Activated T-helper 2 cell treated with anti-CD3 and anti-CD28 coated beads, Interferon-gamma antibody, Interleukin-2, Interleukin-4, amounts not matched to agents 10 μg/mL and 5 μg/mL and 100 μg/mL, durations not matched to agents 14 hours and 24 hours and 36 hours (primary cell): ENCODE data around the gene TLCD4. TPM values are rescaled to one million over a fixed set of nuclear protein-coding genes. Genes with fewer than 3 reads are reported as not detected.

ENCODE experiments used
- DNase-seq: peaks from one replicate; pipeline ENCODE4 v3.0.0; 2021; ENCODE audit warnings: low spot score
- H3K27ac Mint-ChIP-seq: one replicate; pipeline ENCODE4 v1.8.0; 2021; ENCODE audit warnings: mixed read lengths
- H3K27me3 Mint-ChIP-seq: one replicate; pipeline ENCODE4 v1.8.0; 2021; ENCODE audit warnings: low read depth, mixed read lengths
- H3K36me3 Mint-ChIP-seq: one replicate; pipeline ENCODE4 v1.8.0; 2021; ENCODE audit warnings: low read depth, mixed read lengths
- H3K4me1 Mint-ChIP-seq: one replicate; pipeline ENCODE4 v1.8.0; 2021; ENCODE audit warnings: low read depth, mixed read lengths
- H3K4me3 Mint-ChIP-seq: one replicate; pipeline ENCODE4 v1.8.0; 2021; ENCODE audit warnings: low read depth, mild to moderate bottlenecking, moderate library complexity, mixed read lengths
- H3K9me3 Mint-ChIP-seq: one replicate; pipeline ENCODE4 v1.8.0; 2021; ENCODE audit warnings: mixed read lengths
- intact Hi-C: fragments of 100-400 bp; cut with micrococcal nuclease; formaldehyde crosslinking; loops from one replicate; pipeline ENCODE4 v1.15.1; 2023
- total RNA-seq: library from RNA; stranded (reverse); gene quantifications from 2 replicates; pipeline ENCODE4 v1.2.3, GENCODE V29; 2022

Gene TLCD4
- total RNA-seq, 1 donor from 2014 or later: not detected

GRCh38 chr1:95108792-95109191, 8.4 kb upstream of the TLCD4 start:
- peaks cover 21% of the 10 kb centered on the region for H3K27me3 Mint-ChIP-seq
- no peaks in the 10 kb centered on the region for H3K9me3 Mint-ChIP-seq
- no peaks in the 10 kb centered on the region for H3K36me3 Mint-ChIP-seq
- intact Hi-C loops: no loop called here
- H3K4me3 Mint-ChIP-seq: no peak overlapping the region
- no peak for DNase-seq
- H3K27ac Mint-ChIP-seq: no peak overlapping the region
- no peaks in the 10 kb centered on the region for H3K4me1 Mint-ChIP-seq

- no peak overlapping the region for H3K4me3 Mint-ChIP-seq
- no peaks in the 10 kb centered on the region for H3K9me3 Mint-ChIP-seq
- H3K4me1 Mint-ChIP-seq: no peaks in the 10 kb centered on the region
- H3K27ac Mint-ChIP-seq: no peak overlapping the region
- no peaks in the 10 kb centered on the region for H3K36me3 Mint-ChIP-seq
- intact Hi-C loops: no loop called here
- peaks cover 28% of the 10 kb centered on the region for H3K27me3 Mint-ChIP-seq
- DNase-seq: no peak
Observed at GRCh38 chr1:95111014-95111413, 6.1 kb upstream of the TLCD4 start.

- no peaks in the 10 kb centered on the region for H3K9me3 Mint-ChIP-seq
- H3K27ac Mint-ChIP-seq: no peak overlapping the region
- intact Hi-C loops: no loop called here
- H3K4me1 Mint-ChIP-seq: peaks cover 7% of the 10 kb centered on the region
- peaks cover 45% of the 10 kb centered on the region for H3K27me3 Mint-ChIP-seq
- no peak overlapping the region for H3K4me3 Mint-ChIP-seq
- no peaks in the 10 kb centered on the region for H3K36me3 Mint-ChIP-seq
- no peak for DNase-seq
Observed at GRCh38 chr1:95113684-95114083, 3.5 kb upstream of the TLCD4 start.

GRCh38 chr1:95115708-95116137, 1.4 kb upstream of the TLCD4 start:
- H3K36me3 Mint-ChIP-seq: no peaks in the 10 kb centered on the region
- no peak for DNase-seq
- no peaks in the 10 kb centered on the region for H3K9me3 Mint-ChIP-seq
- peaks cover 65% of the 10 kb centered on the region for H3K27me3 Mint-ChIP-seq
- no peak overlapping the region for H3K27ac Mint-ChIP-seq
- peaks cover 7% of the 10 kb centered on the region for H3K4me1 Mint-ChIP-seq
- H3K4me3 Mint-ChIP-seq: no peak overlapping the region
- intact Hi-C loops: no loop called here

DNA sequence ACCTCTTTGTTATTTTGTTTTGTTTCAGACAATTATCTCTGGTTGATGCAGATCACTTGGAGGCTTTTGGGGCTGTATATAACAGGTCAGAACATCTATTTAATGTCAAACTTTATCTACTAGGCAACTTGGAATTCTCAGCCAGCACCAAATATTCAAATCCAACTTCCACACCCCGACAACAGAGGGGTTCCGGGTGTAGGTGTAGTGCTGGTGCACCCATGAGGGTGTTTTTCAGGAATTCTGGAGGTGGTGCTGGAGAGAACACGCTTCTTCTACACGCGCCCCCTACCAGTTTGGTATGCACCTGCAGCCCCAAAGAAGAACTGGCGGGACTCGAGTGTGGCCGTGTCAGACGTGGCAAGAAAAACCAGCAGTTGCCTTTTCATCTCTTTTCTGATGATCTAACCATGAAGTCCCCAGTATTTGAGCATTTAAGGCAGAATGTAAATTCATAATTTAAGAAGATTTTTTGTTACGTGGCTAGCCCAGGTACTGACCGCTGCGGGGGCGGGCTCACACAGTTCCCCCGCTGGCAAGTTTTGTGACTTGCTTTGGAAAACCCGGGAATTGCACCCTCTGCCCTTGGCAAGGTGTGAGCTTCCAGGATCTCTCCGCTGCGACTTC, 462 bp upstream of the TLCD4 start:
- Mint-ChIP-seq H3K27ac (no peak overlapping the region), H3K9me3 (no peaks in the 10 kb centered on the region), H3K27me3 (peaks cover 63% of the 10 kb centered on the region), H3K36me3 (no peaks in the 10 kb centered on the region), H3K4me1 (peaks cover 7% of the 10 kb centered on the region), H3K4me3 (peak overlapping the region; percentile 78)
- DNase-seq: peak; percentile 10
- intact Hi-C loops: no loop called here

DNA sequence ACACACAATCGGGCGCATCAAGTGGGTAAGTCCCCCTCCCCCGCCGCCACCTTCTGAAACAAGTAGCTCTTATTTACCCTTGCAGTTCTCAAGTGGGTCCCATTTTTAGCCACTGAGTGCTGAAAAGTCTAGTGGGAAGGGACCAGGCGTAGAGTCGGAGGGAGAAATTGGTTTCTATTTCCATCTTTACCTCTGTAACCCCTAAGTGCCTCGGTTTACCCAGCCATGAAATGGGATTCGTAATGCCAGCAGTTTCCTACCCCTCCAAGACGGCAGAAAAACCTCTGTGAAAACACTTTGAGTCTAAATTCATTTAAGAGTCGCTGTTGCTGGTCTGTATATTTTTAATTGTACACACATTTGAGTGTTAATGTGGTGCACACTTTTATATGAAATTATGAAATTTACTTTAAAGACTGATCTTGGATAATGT, 928 bp downstream of the TLCD4 start:
- intact Hi-C loops: no loop called here

GRCh38 chr1:95118710-95119109, 1.6 kb downstream of the TLCD4 start:
- no peak for DNase-seq
- peaks cover 52% of the 10 kb centered on the region for H3K27me3 Mint-ChIP-seq
- H3K4me3 Mint-ChIP-seq: peak overlapping the region; percentile 26
- H3K9me3 Mint-ChIP-seq: no peaks in the 10 kb centered on the region
- H3K36me3 Mint-ChIP-seq: no peaks in the 10 kb centered on the region
- peaks cover 7% of the 10 kb centered on the region for H3K4me1 Mint-ChIP-seq
- intact Hi-C loops: no loop called here
- H3K27ac Mint-ChIP-seq: no peak overlapping the region

More for the DNA sequence above, 928 bp downstream of the TLCD4 start:
- DNase-seq: no peak
- H3K4me1 Mint-ChIP-seq: peaks cover 7% of the 10 kb centered on the region
- no peak overlapping the region for H3K27ac Mint-ChIP-seq
- H3K4me3 Mint-ChIP-seq: peak overlapping the region; percentile 74
- peaks cover 56% of the 10 kb centered on the region for H3K27me3 Mint-ChIP-seq
- no peaks in the 10 kb centered on the region for H3K36me3 Mint-ChIP-seq
- H3K9me3 Mint-ChIP-seq: no peaks in the 10 kb centered on the region

- Mint-ChIP-seq H3K27ac (no peak overlapping the region), H3K36me3 (no peaks in the 10 kb centered on the region), H3K4me3 (no peak overlapping the region), H3K9me3 (no peaks in the 10 kb centered on the region), H3K4me1 (peaks cover 7% of the 10 kb centered on the region), H3K27me3 (peaks cover 52% of the 10 kb centered on the region)
- intact Hi-C loops: no loop called here
- no peak for DNase-seq
Observed at GRCh38 chr1:95119273-95119672, 2.1 kb downstream of the TLCD4 start.

DNA sequence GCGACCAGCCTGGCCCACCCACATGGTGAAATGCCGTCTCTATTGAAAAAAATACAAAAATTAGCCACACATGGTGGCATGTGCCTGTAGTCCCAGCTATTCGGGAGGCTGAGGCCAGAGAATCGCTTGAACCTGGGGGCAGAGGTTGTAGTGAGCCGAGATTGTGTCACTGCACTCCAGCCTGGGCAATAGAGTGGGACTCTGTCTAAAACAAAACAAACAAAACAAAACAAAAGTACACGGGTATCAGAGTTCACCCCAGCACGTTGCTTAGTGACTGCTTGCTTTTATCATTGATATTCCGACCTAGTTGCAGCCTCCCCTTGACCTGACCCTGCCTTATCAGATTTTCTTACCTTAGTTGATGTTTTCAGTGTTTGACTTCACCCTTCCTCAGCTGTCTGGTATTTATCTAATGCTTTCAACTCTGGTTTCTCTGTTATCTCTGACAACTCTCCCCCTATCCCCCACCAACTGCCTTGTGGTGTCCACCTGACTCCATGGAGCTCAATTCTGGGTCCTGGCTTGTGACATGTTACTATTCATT, 5.1 kb downstream of the TLCD4 start:
- intact Hi-C loops: no loop called here
- no peak overlapping the region for H3K27ac Mint-ChIP-seq
- no peak overlapping the region for H3K4me3 Mint-ChIP-seq
- H3K9me3 Mint-ChIP-seq: no peaks in the 10 kb centered on the region
- H3K27me3 Mint-ChIP-seq: peaks cover 37% of the 10 kb centered on the region
- H3K36me3 Mint-ChIP-seq: no peaks in the 10 kb centered on the region
- DNase-seq: no peak
- peaks cover 4% of the 10 kb centered on the region for H3K4me1 Mint-ChIP-seq

DNA sequence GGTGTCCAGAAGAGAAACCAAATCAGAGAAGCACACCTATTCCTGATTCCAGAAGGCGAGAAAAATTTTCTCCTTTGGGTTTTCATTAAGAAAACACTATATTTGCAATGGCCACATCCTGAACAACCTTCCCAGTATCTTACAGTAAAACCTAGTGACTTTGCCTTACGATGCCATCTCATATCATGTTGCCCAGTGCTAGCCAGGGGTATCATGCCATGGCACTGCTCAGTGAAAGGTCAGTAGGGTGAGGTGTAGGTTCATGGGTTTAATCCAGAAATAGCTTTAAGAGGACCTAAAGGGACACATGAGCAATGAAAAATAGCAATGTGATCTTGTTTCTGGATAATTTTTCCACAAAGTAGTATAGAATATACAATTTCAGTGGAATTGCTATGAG, 7.2 kb downstream of the TLCD4 start:
- Mint-ChIP-seq H3K4me3 (no peak overlapping the region), H3K27me3 (peaks cover 21% of the 10 kb centered on the region), H3K36me3 (no peaks in the 10 kb centered on the region), H3K4me1 (no peaks in the 10 kb centered on the region), H3K27ac (no peak overlapping the region), H3K9me3 (no peaks in the 10 kb centered on the region)
- intact Hi-C loops: no loop called here
- no peak for DNase-seq

DNA sequence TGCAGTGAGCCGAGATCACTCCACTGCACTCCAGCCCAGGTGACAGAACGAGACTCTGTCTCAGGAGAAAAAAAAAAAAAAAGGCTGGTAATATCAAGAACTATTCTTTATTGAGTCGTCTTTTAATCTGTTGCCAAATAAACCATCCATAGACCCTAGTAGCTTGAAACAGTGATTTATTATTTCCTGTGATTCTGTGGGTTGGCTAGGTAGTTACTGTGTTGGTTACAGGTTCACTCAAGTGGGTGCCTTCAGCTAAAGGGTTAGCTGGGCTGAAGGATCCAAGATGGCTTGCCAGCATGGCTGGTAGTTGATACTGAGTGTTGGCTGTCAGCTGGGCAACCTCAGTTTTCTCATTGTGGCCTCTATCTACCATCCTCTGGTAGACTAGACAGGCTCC, 9.2 kb downstream of the TLCD4 start:
- Mint-ChIP-seq H3K4me3 (no peak overlapping the region), H3K27ac (no peak overlapping the region), H3K9me3 (no peaks in the 10 kb centered on the region), H3K36me3 (no peaks in the 10 kb centered on the region), H3K4me1 (no peaks in the 10 kb centered on the region), H3K27me3 (peaks cover 2% of the 10 kb centered on the region)
- intact Hi-C loops: no loop called here
- no peak for DNase-seq

- H3K4me3 Mint-ChIP-seq: no peak overlapping the region
- H3K9me3 Mint-ChIP-seq: no peaks in the 10 kb centered on the region
Observed at GRCh38 chr1:95126846-95127245, 9.7 kb downstream of the TLCD4 start.

GRCh38 chr1:95127380-95127779, 10.2 kb downstream of the TLCD4 start:
- Mint-ChIP-seq H3K36me3 (no peaks in the 10 kb centered on the region), H3K4me1 (no peaks in the 10 kb centered on the region), H3K9me3 (no peaks in the 10 kb centered on the region), H3K27ac (no peak overlapping the region), H3K27me3 (peaks cover 1% of the 10 kb centered on the region), H3K4me3 (no peak overlapping the region)
- intact Hi-C loops: no loop called here
- no peak for DNase-seq

More at GRCh38 chr1:95126846-95127245, 9.7 kb downstream of the TLCD4 start:
- no peak for DNase-seq
- no peaks in the 10 kb centered on the region for H3K36me3 Mint-ChIP-seq
- intact Hi-C loops: no loop called here
- no peak overlapping the region for H3K27ac Mint-ChIP-seq
- peaks cover 2% of the 10 kb centered on the region for H3K27me3 Mint-ChIP-seq
- H3K4me1 Mint-ChIP-seq: no peaks in the 10 kb centered on the region
